Astrocyte (in vitro differentiated cells and primary cell): ENCODE measurements around the gene TTLL8. TPM values are rescaled to one million over a fixed set of nuclear protein-coding genes. Genes with fewer than 3 reads are reported as not detected.

Experiments used
- DNase-seq: peaks from one replicate; pipeline ENCODE4 v3.0.0-alpha.2; 2010; ENCODE audit warnings: low read depth
- FAIRE-seq: peaks from 2 replicates; lab custom pipeline; 2011; peaks lifted over from hg19 to GRCh38; lab: Jason Lieb, UNC
- H2AFZ ChIP-seq: 2 replicates; pipeline ENCODE4 v1.6.0; 2012; ENCODE audit warnings: low read depth, low read length, inconsistent platforms
- H3K27ac ChIP-seq: 2 replicates; pipeline ENCODE4 v1.5.1; 2011; ENCODE audit warnings: low read depth, low read length, inconsistent platforms
- H3K27me3 ChIP-seq: 2 replicates; pipeline ENCODE4 v1.6.0; 2011; ENCODE audit warnings: low read length, inconsistent platforms; ENCODE audit not compliant: insufficient read depth
- H3K36me3 ChIP-seq: 2 replicates; pipeline ENCODE4 v1.5.1; 2011; ENCODE audit warnings: low read length, inconsistent platforms; ENCODE audit not compliant: insufficient read depth
- H3K4me1 ChIP-seq: 2 replicates; pipeline ENCODE4 v1.5.1; 2011; ENCODE audit warnings: low read length, inconsistent platforms; ENCODE audit not compliant: insufficient read depth
- H3K4me2 ChIP-seq: 2 replicates; pipeline ENCODE4 v1.6.0; 2012; ENCODE audit warnings: low read length, inconsistent platforms
- H3K4me3 ChIP-seq: 2 replicates; pipeline ENCODE4 v1.5.1; 2011; ENCODE audit warnings: low read depth, mild to moderate bottlenecking, low read length, inconsistent platforms; ENCODE audit not compliant: insufficient read depth
- H3K79me2 ChIP-seq: 2 replicates; pipeline ENCODE4 v1.6.0; 2012; ENCODE audit warnings: mild to moderate bottlenecking, low read length, inconsistent platforms; ENCODE audit not compliant: insufficient read depth
- H3K9ac ChIP-seq: 2 replicates; pipeline ENCODE4 v1.6.0; 2012; ENCODE audit warnings: mild to moderate bottlenecking, low read length, inconsistent platforms
- H3K9me3 ChIP-seq: 2 replicates; pipeline ENCODE4 v1.5.1; 2012; ENCODE audit warnings: low read depth, mild to moderate bottlenecking, low read length, inconsistent platforms; ENCODE audit not compliant: insufficient read depth
- H4K20me1 ChIP-seq: 2 replicates; pipeline ENCODE4 v1.6.0; 2012; ENCODE audit warnings: low read length, inconsistent platforms; ENCODE audit not compliant: insufficient read depth
- H3K27ac Mint-ChIP-seq: one replicate; pipeline ENCODE4 v1.8.0; 2021; ENCODE audit warnings: mild to moderate bottlenecking, mixed read lengths; ENCODE audit not compliant: unreplicated experiment
- H3K27me3 Mint-ChIP-seq: one replicate; pipeline ENCODE4 v1.8.0; 2021; ENCODE audit warnings: low read depth, mixed read lengths; ENCODE audit not compliant: unreplicated experiment
- H3K36me3 Mint-ChIP-seq: one replicate; pipeline ENCODE4 v1.8.0; 2021; ENCODE audit warnings: low read depth, mixed read lengths; ENCODE audit not compliant: unreplicated experiment
- H3K4me1 Mint-ChIP-seq: one replicate; pipeline ENCODE4 v1.8.0; 2021; ENCODE audit warnings: low read depth, mixed read lengths; ENCODE audit not compliant: unreplicated experiment
- H3K4me3 Mint-ChIP-seq: one replicate; pipeline ENCODE4 v1.8.0; 2021; ENCODE audit warnings: mild to moderate bottlenecking, moderate library complexity, mixed read lengths; ENCODE audit not compliant: unreplicated experiment
- H3K9me3 Mint-ChIP-seq: one replicate; pipeline ENCODE4 v1.8.0; 2021; ENCODE audit warnings: mild to moderate bottlenecking, mixed read lengths; ENCODE audit not compliant: unreplicated experiment
- EZH2 ChIP-seq: IDR thresholded peaks from 2 replicates; pipeline ENCODE4 v1.6.1; 2012; ENCODE audit warnings: mild to moderate bottlenecking, low read length, inconsistent platforms; ENCODE audit not compliant: insufficient read depth
- total RNA-seq: library from RNA; stranded (reverse); gene quantifications from 2 replicates; pipeline ENCODE4 v1.2.1, GENCODE V29; 2021
- TF ChIP-seq, protein P1 (sequence below): IDR thresholded peaks from 2 replicates; pipeline ENCODE4 v1.5.1; 2011; ENCODE audit warnings: low read depth, mild to moderate bottlenecking, inconsistent platforms, low read length, moderate library complexity; ENCODE audit not compliant: insufficient read depth

TTLL8 gene
- total RNA-seq, 1 donor from 2014 or later, result not detected

DNA sequence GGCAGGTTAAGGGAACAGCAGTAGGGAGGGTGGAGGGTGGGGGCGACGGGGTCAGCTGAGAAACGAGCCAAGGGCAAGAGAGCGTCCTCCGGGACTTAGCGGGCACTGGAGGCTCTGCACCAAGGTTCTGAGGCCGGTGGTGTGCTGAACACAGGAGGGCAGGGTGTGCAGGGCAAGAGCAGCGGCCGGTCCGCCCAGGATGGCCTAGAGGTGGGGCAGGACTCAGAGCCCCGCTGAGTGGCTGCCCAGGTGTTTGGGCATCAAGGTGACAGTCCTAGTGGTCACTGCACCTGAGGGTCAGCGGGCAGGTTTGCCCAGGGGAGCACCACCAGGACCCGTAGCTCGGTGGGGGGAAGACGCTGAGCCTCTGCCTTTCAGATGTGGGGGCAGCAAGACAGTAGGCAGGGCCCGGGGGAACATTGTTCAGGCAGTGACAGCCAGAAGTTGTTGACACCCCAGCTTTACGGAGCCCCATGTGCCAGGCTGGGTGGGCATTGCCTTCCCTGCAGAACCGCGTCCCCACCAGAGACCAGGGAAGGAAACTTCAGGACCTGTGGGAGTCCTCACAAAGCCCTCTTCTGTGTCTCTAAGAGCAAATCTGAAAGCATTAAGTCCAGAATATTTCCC lies 4.5 kb upstream of the TTLL8 start:
- Mint-ChIP-seq H3K4me3 (no peak overlapping the region), H3K36me3 (no peaks in the 10 kb centered on the region), H3K9me3 (no peaks in the 10 kb centered on the region), H3K27ac (no peak overlapping the region), H3K4me1 (peaks cover 2% of the 10 kb centered on the region), H3K27me3 (peaks cover 31% of the 10 kb centered on the region)
- Histone ChIP-seq H3K9me3 (no peaks in the 10 kb centered on the region), H3K4me2 (no peak overlapping the region), H3K27ac (no peak overlapping the region), H3K9ac (no peak overlapping the region), H3K79me2 (no peaks in the 10 kb centered on the region), H3K4me1 (no peaks in the 10 kb centered on the region), H3K4me3 (no peak overlapping the region), H3K27me3 (peaks cover 14% of the 10 kb centered on the region), H3K36me3 (no peaks in the 10 kb centered on the region), H4K20me1 (no peaks in the 10 kb centered on the region), H2AFZ (no peak overlapping the region)
- TF ChIP-seq EZH2, result no peak
- TF ChIP-seq, protein P1, sequence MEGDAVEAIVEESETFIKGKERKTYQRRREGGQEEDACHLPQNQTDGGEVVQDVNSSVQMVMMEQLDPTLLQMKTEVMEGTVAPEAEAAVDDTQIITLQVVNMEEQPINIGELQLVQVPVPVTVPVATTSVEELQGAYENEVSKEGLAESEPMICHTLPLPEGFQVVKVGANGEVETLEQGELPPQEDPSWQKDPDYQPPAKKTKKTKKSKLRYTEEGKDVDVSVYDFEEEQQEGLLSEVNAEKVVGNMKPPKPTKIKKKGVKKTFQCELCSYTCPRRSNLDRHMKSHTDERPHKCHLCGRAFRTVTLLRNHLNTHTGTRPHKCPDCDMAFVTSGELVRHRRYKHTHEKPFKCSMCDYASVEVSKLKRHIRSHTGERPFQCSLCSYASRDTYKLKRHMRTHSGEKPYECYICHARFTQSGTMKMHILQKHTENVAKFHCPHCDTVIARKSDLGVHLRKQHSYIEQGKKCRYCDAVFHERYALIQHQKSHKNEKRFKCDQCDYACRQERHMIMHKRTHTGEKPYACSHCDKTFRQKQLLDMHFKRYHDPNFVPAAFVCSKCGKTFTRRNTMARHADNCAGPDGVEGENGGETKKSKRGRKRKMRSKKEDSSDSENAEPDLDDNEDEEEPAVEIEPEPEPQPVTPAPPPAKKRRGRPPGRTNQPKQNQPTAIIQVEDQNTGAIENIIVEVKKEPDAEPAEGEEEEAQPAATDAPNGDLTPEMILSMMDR, result no peak
- DNase-seq, result no peak
- FAIRE-seq, result no peak

GRCh38 chr22:50061824-50062355 lies 3.8 kb upstream of the TTLL8 start:
- Histone ChIP-seq H3K4me1 (no peaks in the 10 kb centered on the region), H3K36me3 (no peaks in the 10 kb centered on the region), H3K4me2 (no peak overlapping the region), H3K9me3 (no peaks in the 10 kb centered on the region), H3K4me3 (no peak overlapping the region), H3K9ac (no peak overlapping the region), H3K27me3 (peaks cover 14% of the 10 kb centered on the region), H3K27ac (no peak overlapping the region), H2AFZ (no peak overlapping the region), H3K79me2 (no peaks in the 10 kb centered on the region), H4K20me1 (no peaks in the 10 kb centered on the region)
- no peak overlapping the region for H3K4me3 Mint-ChIP-seq
- no peak overlapping the region for H3K27ac Mint-ChIP-seq
- no peak for FAIRE-seq
- TF ChIP-seq, protein P1, result no peak
- TF ChIP-seq EZH2, result no peak
- H3K4me1 Mint-ChIP-seq, result peaks cover 2% of the 10 kb centered on the region
- DNase-seq, result no peak
- peaks cover 31% of the 10 kb centered on the region for H3K27me3 Mint-ChIP-seq
- no peaks in the 10 kb centered on the region for H3K9me3 Mint-ChIP-seq
- no peaks in the 10 kb centered on the region for H3K36me3 Mint-ChIP-seq

- FAIRE-seq (no peak), DNase-seq (no peak)
- Mint-ChIP-seq H3K27me3 (peaks cover 35% of the 10 kb centered on the region), H3K4me3 (no peak overlapping the region), H3K4me1 (peaks cover 2% of the 10 kb centered on the region), H3K27ac (no peak overlapping the region), H3K36me3 (no peaks in the 10 kb centered on the region), H3K9me3 (no peaks in the 10 kb centered on the region)
- Histone ChIP-seq H3K27me3 (peaks cover 14% of the 10 kb centered on the region), H3K9me3 (no peaks in the 10 kb centered on the region), H3K4me1 (no peaks in the 10 kb centered on the region), H3K9ac (no peak overlapping the region), H3K36me3 (no peaks in the 10 kb centered on the region), H3K79me2 (no peaks in the 10 kb centered on the region), H3K4me3 (no peak overlapping the region), H4K20me1 (no peaks in the 10 kb centered on the region), H3K27ac (no peak overlapping the region), H3K4me2 (no peak overlapping the region), H2AFZ (no peak overlapping the region)
- TF ChIP-seq, protein P1, result no peak
- no peak for TF ChIP-seq EZH2
Observed at GRCh38 chr22:50061141-50061823, 3.2 kb upstream of the TTLL8 start.
